Retinal pigment epithelial cell (primary cell): ENCODE measurements around the gene GRIN2A.

Experiments used
- DNase-seq: peaks from one replicate; pipeline ENCODE4 v3.0.0-alpha.2; 2010; ENCODE audit warnings: low read depth
- H3K4me3 ChIP-seq: 2 replicates; pipeline ENCODE4 v1.5.1; 2011; ENCODE audit warnings: mild to moderate bottlenecking, low read length, control low read depth, moderate library complexity
- TF ChIP-seq, protein P1 (sequence below): conservative IDR thresholded peaks from 2 replicates; pipeline ENCODE4 v1.5.1; 2011; ENCODE audit warnings: low read depth, low read length, control low read depth, inconsistent platforms

GRIN2A gene

GRCh38 chr16:10033556-10033955 lies 148.7 kb downstream of the GRIN2A start:
- TF ChIP-seq, protein P1, sequence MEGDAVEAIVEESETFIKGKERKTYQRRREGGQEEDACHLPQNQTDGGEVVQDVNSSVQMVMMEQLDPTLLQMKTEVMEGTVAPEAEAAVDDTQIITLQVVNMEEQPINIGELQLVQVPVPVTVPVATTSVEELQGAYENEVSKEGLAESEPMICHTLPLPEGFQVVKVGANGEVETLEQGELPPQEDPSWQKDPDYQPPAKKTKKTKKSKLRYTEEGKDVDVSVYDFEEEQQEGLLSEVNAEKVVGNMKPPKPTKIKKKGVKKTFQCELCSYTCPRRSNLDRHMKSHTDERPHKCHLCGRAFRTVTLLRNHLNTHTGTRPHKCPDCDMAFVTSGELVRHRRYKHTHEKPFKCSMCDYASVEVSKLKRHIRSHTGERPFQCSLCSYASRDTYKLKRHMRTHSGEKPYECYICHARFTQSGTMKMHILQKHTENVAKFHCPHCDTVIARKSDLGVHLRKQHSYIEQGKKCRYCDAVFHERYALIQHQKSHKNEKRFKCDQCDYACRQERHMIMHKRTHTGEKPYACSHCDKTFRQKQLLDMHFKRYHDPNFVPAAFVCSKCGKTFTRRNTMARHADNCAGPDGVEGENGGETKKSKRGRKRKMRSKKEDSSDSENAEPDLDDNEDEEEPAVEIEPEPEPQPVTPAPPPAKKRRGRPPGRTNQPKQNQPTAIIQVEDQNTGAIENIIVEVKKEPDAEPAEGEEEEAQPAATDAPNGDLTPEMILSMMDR, result no peak
- H3K4me3 ChIP-seq, result no peak overlapping the region
- DNase-seq, result no peak

GRCh38 chr16:10031955-10032354 lies 150.3 kb downstream of the GRIN2A start:
- DNase-seq, result no peak
- TF ChIP-seq, protein P1, result no peak
- no peak overlapping the region for H3K4me3 ChIP-seq

GRCh38 chr16:10031473-10031872 lies 150.8 kb downstream of the GRIN2A start:
- TF ChIP-seq, protein P1, result peak; percentile 46
- no peak for DNase-seq
- no peak overlapping the region for H3K4me3 ChIP-seq

- TF ChIP-seq, protein P1, result no peak
- H3K4me3 ChIP-seq, result no peak overlapping the region
- DNase-seq, result no peak
Measured at GRCh38 chr16:10028644-10029043, 153.6 kb downstream of the GRIN2A start.

GRCh38 chr16:10027553-10027952 lies 154.7 kb downstream of the GRIN2A start:
- TF ChIP-seq, protein P1, result no peak

DNA sequence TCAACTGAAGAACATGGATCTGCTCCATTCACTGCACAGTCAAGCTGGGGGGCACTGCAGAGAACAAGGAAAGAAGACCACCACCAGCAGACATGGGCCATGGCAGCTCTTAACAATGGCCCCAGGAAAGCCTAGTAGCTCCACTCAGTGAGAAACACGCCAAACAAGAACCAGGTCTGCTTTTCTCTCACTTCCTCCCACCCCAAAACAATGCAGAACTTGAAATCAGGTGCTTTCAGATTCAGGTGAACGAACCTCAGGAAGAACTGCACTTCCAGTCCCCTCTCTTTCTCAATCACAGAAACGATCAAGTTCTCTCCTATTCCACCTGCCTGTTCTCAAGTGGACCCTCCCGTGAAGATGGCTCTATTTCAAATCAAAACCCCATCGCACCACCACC lies 155.6 kb downstream of the GRIN2A start:
- TF ChIP-seq, protein P1, result no peak
- H3K4me3 ChIP-seq, result no peak overlapping the region
- DNase-seq, result no peak

More at GRCh38 chr16:10027553-10027952, 154.7 kb downstream of the GRIN2A start:
- DNase-seq, result no peak
- H3K4me3 ChIP-seq, result no peak overlapping the region

GRCh38 chr16:10022098-10022497 lies 160.1 kb downstream of the GRIN2A start:
- DNase-seq, result no peak
- no peak overlapping the region for H3K4me3 ChIP-seq
- TF ChIP-seq, protein P1, result no peak
